GM18505 (cell line): ENCODE data around the gene UNC5A.

Experiments
- ATAC-seq: cut with Tn5 transposase; IDR thresholded peaks from one replicate; pipeline ENCODE4 v1.9.1; 2021; ENCODE audit not compliant: unreplicated experiment
- POLR2A ChIP-seq: IDR thresholded peaks from 4 replicates; pipeline ENCODE4 v1.6.1; 2011; ENCODE audit warnings: borderline replicate concordance; ENCODE audit not compliant: insufficient read depth, insufficient read length; ENCODE audit errors: extremely low read depth

Gene UNC5A

GRCh38 chr5:176918613-176919012 is 108.3 kb downstream of the UNC5A start:
- no peak for TF ChIP-seq POLR2A
- no peak for ATAC-seq

- ATAC-seq, result no peak
Measured at GRCh38 chr5:176921714-176922113, 111.4 kb downstream of the UNC5A start.

DNA sequence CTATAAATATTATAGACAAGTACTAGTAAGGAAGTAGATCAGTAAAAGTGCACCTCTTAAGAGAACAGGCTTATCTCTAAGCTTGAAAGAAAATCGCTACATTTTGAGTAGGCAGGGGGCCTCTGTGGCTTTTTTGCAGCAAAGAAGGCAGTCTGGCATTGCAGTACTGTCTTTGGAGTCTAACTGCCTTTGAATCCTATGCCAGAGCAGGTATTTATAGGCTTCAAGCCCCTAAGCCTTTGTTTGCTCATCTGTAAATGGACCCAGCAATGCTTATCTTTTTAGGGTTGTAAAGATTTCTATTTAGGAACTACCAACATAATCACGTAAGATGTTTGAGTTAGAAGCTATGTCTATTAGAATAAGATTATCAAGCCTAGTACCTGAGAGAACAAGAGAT is 112.5 kb downstream of the UNC5A start:
- no peak for TF ChIP-seq POLR2A
- no peak for ATAC-seq

More at GRCh38 chr5:176921714-176922113, 111.4 kb downstream of the UNC5A start:
- TF ChIP-seq POLR2A, result no peak

GRCh38 chr5:176927562-176927961 is 117.2 kb downstream of the UNC5A start:
- TF ChIP-seq POLR2A, result no peak

DNA sequence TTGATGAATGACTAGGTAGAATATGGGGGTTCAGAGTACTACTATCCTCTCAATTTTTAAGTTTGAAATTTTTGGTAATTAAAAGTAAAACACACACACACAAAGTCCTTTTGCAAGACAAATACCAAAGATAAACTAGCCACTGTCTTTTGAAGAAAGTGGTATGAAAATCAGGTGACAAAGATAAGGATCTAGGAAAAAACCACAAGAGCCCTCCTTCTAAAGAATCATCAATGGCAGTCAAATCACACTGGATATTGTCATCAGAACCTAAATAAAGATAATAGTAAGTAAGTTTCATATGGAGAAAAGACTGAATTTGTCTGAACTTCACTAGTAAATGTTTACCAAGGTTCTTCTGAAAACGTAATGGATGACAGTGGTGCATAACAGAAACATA is 119.3 kb downstream of the UNC5A start:
- ATAC-seq, result no peak
- no peak for TF ChIP-seq POLR2A

More at GRCh38 chr5:176927562-176927961, 117.2 kb downstream of the UNC5A start:
- no peak for ATAC-seq
